GM13977 (cell line): ENCODE results near the gene EVI2B.
"Not testable (repeated sequence)": the region's sequence is repeated elsewhere in the genome, so short reads cannot be mapped to it uniquely, and the experiment has no call there.

Experiments used
- DNase-seq: peaks from one replicate; pipeline ENCODE4 v3.0.0; 2012; ENCODE audit warnings: low spot score
- CTCF ChIP-seq: IDR thresholded peaks from 2 replicates; pipeline ENCODE4 v1.5.1; 2012; ENCODE audit warnings: mild to moderate bottlenecking, control low read depth; ENCODE audit not compliant: insufficient read depth; ENCODE audit errors: extremely low read depth, missing control alignments
- in situ Hi-C: fragments of 300-500 bp; cut with MboI; formaldehyde crosslinking; loops from one replicate; pipeline ENCODE4 v1.12.0; 2022; ENCODE audit warnings: low sequenced_read_pairs, low pct_unique_long_range_greater_than_20kb, mixed read lengths, inconsistent platforms; ENCODE audit not compliant: unreplicated experiment

The EVI2B gene

DNA sequence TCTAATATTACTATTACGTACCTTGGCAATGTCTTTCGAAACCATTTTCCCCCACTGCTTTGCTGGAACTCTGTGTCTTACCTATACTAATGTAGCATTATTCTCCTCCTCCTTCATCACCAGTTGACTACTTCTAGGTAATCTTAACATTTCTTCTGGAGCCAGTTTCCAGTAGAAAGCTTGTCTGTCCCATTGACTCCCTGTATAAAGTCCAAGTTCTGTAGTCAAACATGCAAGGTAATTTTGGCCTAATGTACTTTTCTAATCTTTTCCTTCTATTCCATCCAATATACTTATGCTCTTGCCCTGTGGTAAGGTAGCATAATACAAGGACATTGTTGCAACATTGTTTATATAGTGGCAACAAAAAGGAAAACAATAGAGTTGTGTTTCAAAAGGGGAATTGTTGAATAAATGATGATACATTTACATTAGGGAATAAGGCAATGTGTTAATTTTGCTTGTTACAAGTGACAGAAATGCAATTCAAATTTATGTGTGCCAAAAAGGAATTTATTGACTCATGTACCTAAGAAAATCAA lies 44.7 kb downstream of the EVI2B start:
- no peak for DNase-seq
- in situ Hi-C loops = loop anchor here (10.0 kb wide), 1 partner anchor 56 kb away; the partner anchor contains the start of gene EVI2A
- TF ChIP-seq CTCF = no peak

GRCh38 chr17:31266042-31266441 lies 47.8 kb downstream of the EVI2B start:
- in situ Hi-C loops = loop anchor here (10.0 kb wide), 1 partner anchor 59 kb away; the partner anchor contains the start of gene EVI2A
- DNase-seq = no peak
- TF ChIP-seq CTCF = no peak

DNA sequence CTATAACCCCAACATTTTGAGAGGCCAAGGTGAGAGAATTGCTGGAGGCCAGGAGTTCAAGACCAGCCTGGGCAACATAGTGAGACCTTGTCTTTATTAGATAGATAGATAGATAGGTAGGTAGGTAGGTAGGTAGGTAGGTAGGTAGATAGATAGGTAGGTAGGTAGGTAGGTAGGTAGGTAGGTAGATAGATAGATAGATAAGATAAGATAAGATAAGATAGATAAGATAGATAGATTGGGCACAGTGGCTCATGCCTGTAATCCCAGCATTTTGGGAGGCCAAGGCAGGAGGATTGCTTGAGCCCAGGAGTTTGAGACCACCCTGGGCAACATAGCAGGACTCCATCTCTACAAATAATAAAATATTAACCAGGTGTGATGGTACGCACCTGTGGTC lies 50.9 kb downstream of the EVI2B start:
- in situ Hi-C loops = loop anchor here (10.0 kb wide), 1 partner anchor 62 kb away; the partner anchor contains the start of gene EVI2A

GRCh38 chr17:31261601-31262000 lies 52.3 kb downstream of the EVI2B start:
- TF ChIP-seq CTCF = no peak
- in situ Hi-C loops = loop anchor here (10.0 kb wide), 1 partner anchor 63 kb away; the partner anchor contains the start of gene EVI2A

More for the DNA sequence above, 50.9 kb downstream of the EVI2B start:
- not testable (repeated sequence) for DNase-seq

DNA sequence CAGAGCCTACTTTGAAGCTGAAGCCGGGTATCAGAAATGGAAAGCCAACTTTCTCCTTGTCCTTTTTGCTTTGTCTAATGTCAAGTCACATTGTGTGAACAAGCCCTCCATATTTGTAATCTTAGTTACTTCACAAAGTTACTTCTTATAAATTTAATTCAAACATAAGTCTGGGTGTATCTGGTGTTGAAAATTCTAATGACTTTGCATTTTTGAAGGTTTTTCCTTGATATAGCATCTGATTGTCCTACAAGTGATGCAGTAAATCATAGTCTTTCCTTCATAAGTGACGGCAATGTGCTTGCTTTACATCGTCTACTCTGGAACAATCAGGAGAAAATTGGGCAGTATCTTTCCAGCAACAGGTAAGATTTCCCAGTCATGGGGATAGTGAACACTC lies 53.7 kb downstream of the EVI2B start:
- TF ChIP-seq CTCF = no peak
- no peak for DNase-seq
- in situ Hi-C loops = loop anchor here (10.0 kb wide), 1 partner anchor 65 kb away; the partner anchor contains the start of gene EVI2A

More at GRCh38 chr17:31261601-31262000, 52.3 kb downstream of the EVI2B start:
- DNase-seq = no peak

DNA sequence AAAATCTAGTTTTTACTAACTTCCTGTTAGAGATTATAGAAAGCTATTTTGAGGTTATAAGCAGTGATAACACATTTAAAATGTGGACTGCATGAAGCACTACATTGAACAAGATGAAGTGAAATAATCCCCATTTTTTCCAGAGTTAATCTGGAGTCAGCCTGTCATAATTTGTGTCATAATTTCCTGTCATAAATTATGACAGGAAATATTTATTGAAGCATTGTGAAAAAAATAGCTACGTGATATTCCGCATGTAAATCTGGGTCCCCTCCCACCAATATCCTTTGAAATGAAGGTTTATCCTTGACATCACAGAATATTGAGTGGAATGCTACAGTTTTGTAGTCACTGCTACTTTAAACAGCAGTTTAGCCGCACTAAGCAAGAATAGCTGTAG lies 56.9 kb downstream of the EVI2B start:
- in situ Hi-C loops = no loop called here
- TF ChIP-seq CTCF = no peak

GRCh38 chr17:31254654-31255053 lies 59.2 kb downstream of the EVI2B start:
- in situ Hi-C loops = no loop called here
- no peak for TF ChIP-seq CTCF
- no peak for DNase-seq

More for the DNA sequence above, 56.9 kb downstream of the EVI2B start:
- DNase-seq = no peak
